ENCODE results near the gene DOK4. TPM values are rescaled to one million over a fixed set of nuclear protein-coding genes. Genes with fewer than 3 reads are reported as not detected.

Gene DOK4
- 10.4 and 13.0 TPM in 2 replicates for total RNA-seq (2014; rRNA removed; shearing (Covaris generic))

- peaks cover 11% of the 10 kb centered on the region for H3K27me3 ChIP-seq
- DNase-seq, result peak; percentile 84 to 86
Observed at GRCh38 chr16:57485916-57486857, at the start of gene DOK4. Gene DOK4 (minus strand): TSS chr16:57486493. CDS start chr16:57479507, 6,986 bp downstream.

GRCh38 chr16:57535680-57536305 is 49.5 kb upstream of the DOK4 start:
- Histone ChIP-seq H3K4me3 (peak overlapping the region; percentile 99), H3K9me3 (replicated peaks) (no peaks in the 10 kb centered on the region), H3K4me1 (peaks cover 15% of the 10 kb centered on the region), H3K36me3 (no peaks in the 10 kb centered on the region), H3K27me3 (no peaks in the 10 kb centered on the region; the same call in none of the 2 replicates), H3K27ac (peak overlapping the region; percentile 88)
- peak; percentile 95 to 96 for DNase-seq

More at GRCh38 chr16:57485916-57486857, at the start of gene DOK4:
- Histone ChIP-seq H3K27ac (no peak within 1 kb of the TSS), H3K9me3 (replicated peaks) (no peaks in the 10 kb centered on the region), H3K36me3 (no peaks in the 10 kb centered on the region), H3K4me1 (no peaks in the 10 kb centered on the region; the same call in 1 of the 2 replicates), H3K4me3 (peak within 1 kb of the TSS; percentile 81)

GRCh38 chr16:57534881-57535658 is 48.8 kb upstream of the DOK4 start:
- H3K4me3 ChIP-seq, result peak overlapping the region; percentile 99
- no peak for DNase-seq
- no peaks in the 10 kb centered on the region for H3K36me3 ChIP-seq
- H3K27me3 ChIP-seq, result no peaks in the 10 kb centered on the region; the same call in none of the 2 replicates
- H3K4me1 ChIP-seq, result peaks cover 15% of the 10 kb centered on the region
- no peaks in the 10 kb centered on the region for H3K9me3 ChIP-seq (replicated peaks)
- H3K27ac ChIP-seq, result no peak overlapping the region

- Histone ChIP-seq H3K4me1 (peaks cover 15% of the 10 kb centered on the region), H3K27ac (no peak overlapping the region), H3K36me3 (no peaks in the 10 kb centered on the region), H3K4me3 (no peak overlapping the region), H3K9me3 (replicated peaks) (no peaks in the 10 kb centered on the region), H3K27me3 (no peaks in the 10 kb centered on the region; the same call in 1 of the 2 replicates)
- no peak for DNase-seq
Observed at GRCh38 chr16:57534337-57534880, 48.1 kb upstream of the DOK4 start.

- Histone ChIP-seq H3K27ac (no peak overlapping the region), H3K4me3 (no peak overlapping the region), H3K36me3 (no peaks in the 10 kb centered on the region), H3K4me1 (peaks cover 15% of the 10 kb centered on the region), H3K9me3 (replicated peaks) (no peaks in the 10 kb centered on the region), H3K27me3 (no peaks in the 10 kb centered on the region; the same call in 1 of the 2 replicates)
- peak; percentile 62 to 63 for DNase-seq
Observed at GRCh38 chr16:57533431-57534336, 47.4 kb upstream of the DOK4 start.

- Histone ChIP-seq H3K27ac (no peak overlapping the region), H3K4me1 (peaks cover 9% of the 10 kb centered on the region), H3K4me3 (no peak overlapping the region), H3K27me3 (no peaks in the 10 kb centered on the region), H3K36me3 (no peaks in the 10 kb centered on the region), H3K9me3 (replicated peaks) (no peaks in the 10 kb centered on the region)
- no peak for DNase-seq
Observed at GRCh38 chr16:57532266-57532625, 46.0 kb upstream of the DOK4 start.

- DNase-seq, result no peak
- Histone ChIP-seq H3K27me3 (no peaks in the 10 kb centered on the region), H3K4me1 (peaks cover 8% of the 10 kb centered on the region), H3K36me3 (no peaks in the 10 kb centered on the region), H3K27ac (no peak overlapping the region), H3K4me3 (no peak overlapping the region), H3K9me3 (replicated peaks) (no peaks in the 10 kb centered on the region)
Observed at GRCh38 chr16:57531635-57532265, 45.5 kb upstream of the DOK4 start.

- H3K4me3 ChIP-seq, result no peak overlapping the region
- peaks cover 8% of the 10 kb centered on the region for H3K4me1 ChIP-seq
- H3K27ac ChIP-seq, result no peak overlapping the region
- H3K9me3 ChIP-seq (replicated peaks), result no peaks in the 10 kb centered on the region
- no peak for DNase-seq
- no peaks in the 10 kb centered on the region for H3K36me3 ChIP-seq
- H3K27me3 ChIP-seq, result no peaks in the 10 kb centered on the region
Observed at GRCh38 chr16:57531253-57531575, 44.9 kb upstream of the DOK4 start.

GRCh38 chr16:57530522-57531252 is 44.4 kb upstream of the DOK4 start:
- Histone ChIP-seq H3K27ac (no peak overlapping the region), H3K9me3 (replicated peaks) (no peaks in the 10 kb centered on the region), H3K36me3 (no peaks in the 10 kb centered on the region), H3K27me3 (no peaks in the 10 kb centered on the region), H3K4me3 (no peak overlapping the region), H3K4me1 (peaks cover 8% of the 10 kb centered on the region)
- no peak for DNase-seq

- no peak for DNase-seq
- H3K27ac ChIP-seq, result no peak overlapping the region
- peaks cover 8% of the 10 kb centered on the region for H3K4me1 ChIP-seq
- no peak overlapping the region for H3K4me3 ChIP-seq
- H3K9me3 ChIP-seq (replicated peaks), result no peaks in the 10 kb centered on the region
- H3K27me3 ChIP-seq, result no peaks in the 10 kb centered on the region
- no peaks in the 10 kb centered on the region for H3K36me3 ChIP-seq
Observed at GRCh38 chr16:57530104-57530521, 43.8 kb upstream of the DOK4 start.

GRCh38 chr16:57529391-57530103 is 43.3 kb upstream of the DOK4 start:
- Histone ChIP-seq H3K27ac (no peak overlapping the region), H3K4me1 (peaks cover 8% of the 10 kb centered on the region), H3K27me3 (no peaks in the 10 kb centered on the region), H3K4me3 (no peak overlapping the region), H3K36me3 (no peaks in the 10 kb centered on the region), H3K9me3 (replicated peaks) (no peaks in the 10 kb centered on the region)
- no peak for DNase-seq

All from SJCRH30 (cell line).